H9 (cell line): ENCODE data around the gene MINPP1. TPM values are rescaled to one million over a fixed set of nuclear protein-coding genes. Genes with fewer than 3 reads are reported as not detected.

ENCODE experiments used
- DNase-seq: peaks from one replicate; pipeline ENCODE4 v3.0.0-alpha.2; 2017
- H2AFZ ChIP-seq: one replicate; pipeline ENCODE4 v1.6.1; 2013; ENCODE audit warnings: mild to moderate bottlenecking, low read length, control low read depth, moderate library complexity
- H2AK5ac ChIP-seq: 2 replicates; pipeline ENCODE4 v1.6.1; 2013; ENCODE audit warnings: low read length, control low read depth, mixed read lengths; ENCODE audit not compliant: insufficient read length
- H2BK120ac ChIP-seq: one replicate; pipeline ENCODE4 v1.6.1; 2013; ENCODE audit warnings: low read depth, mild to moderate bottlenecking, low read length, control low read depth, inconsistent platforms; ENCODE audit not compliant: poor library complexity, severe bottlenecking
- H2BK12ac ChIP-seq: 2 replicates; pipeline ENCODE4 v1.6.1; 2013; ENCODE audit warnings: low read length, control low read depth, mixed read lengths, low read depth; ENCODE audit not compliant: insufficient read length
- H2BK15ac ChIP-seq: 2 replicates; pipeline ENCODE4 v1.6.1; 2013; ENCODE audit warnings: low read depth, low read length, control low read depth
- H2BK20ac ChIP-seq: one replicate; pipeline ENCODE4 v1.6.1; 2013; ENCODE audit warnings: low read depth, mild to moderate bottlenecking, low read length, control low read depth, inconsistent platforms; ENCODE audit not compliant: poor library complexity, severe bottlenecking
- H2BK5ac ChIP-seq: 2 replicates; pipeline ENCODE4 v1.6.1; 2013; ENCODE audit warnings: low read length, control low read depth, mixed read lengths; ENCODE audit not compliant: insufficient read length
- H3K14ac ChIP-seq: 2 replicates; pipeline ENCODE4 v1.6.1; 2013; ENCODE audit warnings: low read length, control low read depth; ENCODE audit not compliant: insufficient read depth
- H3K18ac ChIP-seq: 2 replicates; pipeline ENCODE4 v1.6.1; 2013; ENCODE audit warnings: low read depth, mild to moderate bottlenecking, mixed read lengths, low read length, control low read depth; ENCODE audit not compliant: insufficient read length
- H3K23ac ChIP-seq: 2 replicates; pipeline ENCODE4 v1.6.1; 2013; ENCODE audit warnings: low read length, control low read depth, mixed read lengths, low read depth; ENCODE audit not compliant: insufficient read length
- H3K23me2 ChIP-seq: 2 replicates; pipeline ENCODE4 v1.6.1; 2013; ENCODE audit warnings: low read depth, mild to moderate bottlenecking, mixed read lengths, low read length, control low read depth; ENCODE audit not compliant: insufficient read length, poor library complexity, severe bottlenecking
- H3K27ac ChIP-seq: 2 replicates; pipeline ENCODE4 v1.5.1; 2013; ENCODE audit warnings: low read length, control low read depth, mixed read lengths, low read depth; ENCODE audit not compliant: insufficient read length
- H3K27me3 ChIP-seq: 2 replicates; pipeline ENCODE4 v1.6.1; 2013; ENCODE audit warnings: low read length, control low read depth, inconsistent platforms; ENCODE audit not compliant: insufficient read depth
- H3K4ac ChIP-seq: 2 replicates; pipeline ENCODE4 v1.6.1; 2013; ENCODE audit warnings: low read depth, mild to moderate bottlenecking, control low read depth, inconsistent platforms, low read length, moderate library complexity
- H3K4me1 ChIP-seq: 2 replicates; pipeline ENCODE4 v1.6.1; 2013; ENCODE audit warnings: low read length, control low read depth, inconsistent platforms; ENCODE audit not compliant: insufficient read depth
- H3K4me2 ChIP-seq: 2 replicates; pipeline ENCODE4 v1.6.1; 2013; ENCODE audit warnings: low read length, control low read depth, mixed read lengths; ENCODE audit not compliant: insufficient read length, insufficient read depth
- H3K56ac ChIP-seq: 2 replicates; pipeline ENCODE4 v1.6.1; 2013; ENCODE audit warnings: low read depth, mild to moderate bottlenecking, mixed read lengths, low read length, control low read depth; ENCODE audit not compliant: insufficient read length
- H3K79me1 ChIP-seq: 2 replicates; pipeline ENCODE4 v1.6.1; 2013; ENCODE audit warnings: low read depth, mild to moderate bottlenecking, moderate library complexity, low read length, control low read depth, inconsistent platforms; ENCODE audit not compliant: insufficient read depth, poor library complexity, severe bottlenecking
- H3K79me2 ChIP-seq: 2 replicates; pipeline ENCODE4 v1.6.1; 2013; ENCODE audit warnings: low read length, control low read depth, inconsistent platforms; ENCODE audit not compliant: insufficient read depth
- H3K9ac ChIP-seq: 2 replicates; pipeline ENCODE4 v1.6.1; 2013; ENCODE audit warnings: low read length, control low read depth, mixed read lengths; ENCODE audit not compliant: insufficient read length; ENCODE audit errors: extremely low read depth
- H3K9me3 ChIP-seq: one replicate; pipeline ENCODE4 v1.6.1; 2013; ENCODE audit warnings: low read depth, low read length, inconsistent platforms; ENCODE audit not compliant: control insufficient read depth
- H3T11ph ChIP-seq: one replicate; pipeline ENCODE4 v1.6.1; 2013; ENCODE audit warnings: mild to moderate bottlenecking, low read length, control low read depth, inconsistent platforms
- H4K20me1 ChIP-seq: one replicate; pipeline ENCODE4 v1.6.1; 2013; ENCODE audit not compliant: control insufficient read depth, insufficient read length, insufficient read depth
- H4K5ac ChIP-seq: 2 replicates; pipeline ENCODE4 v1.6.1; 2013; ENCODE audit warnings: low read depth, mild to moderate bottlenecking, mixed read lengths, low read length, control low read depth; ENCODE audit not compliant: insufficient read length
- H4K8ac ChIP-seq: replicated peaks from 2 replicates; pipeline ENCODE4 v1.6.1; 2013; ENCODE audit warnings: low read length, control low read depth, mixed read lengths, low read depth; ENCODE audit not compliant: insufficient read length
- H4K91ac ChIP-seq: 2 replicates; pipeline ENCODE4 v1.6.1; 2013; ENCODE audit warnings: low read depth, mild to moderate bottlenecking, moderate library complexity, mixed read lengths, low read length, control low read depth; ENCODE audit not compliant: insufficient read length
- H3K27ac Mint-ChIP-seq, 3 experiments: 2 replicates in 2 of 3; 3 replicates in 1 of 3; pipeline ENCODE4 v1.8.0; 2020 to 2021; ENCODE audit warnings: mixed read lengths in 3 of 3, mild to moderate bottlenecking in 1 of 3, moderate library complexity in 1 of 3
- H3K27me3 Mint-ChIP-seq: 2 replicates; pipeline ENCODE4 v1.8.0; 2021; ENCODE audit warnings: low read depth, mild to moderate bottlenecking, moderate library complexity, mixed read lengths
- H3K36me3 Mint-ChIP-seq, 3 experiments: 2 replicates in 2 of 3; 3 replicates in 1 of 3; pipeline ENCODE4 v1.8.0; 2020 to 2021; ENCODE audit warnings: low read depth in 3 of 3, mixed read lengths in 3 of 3; ENCODE audit not compliant: insufficient read depth in 1 of 3
- H3K4me1 Mint-ChIP-seq, 2 experiments: 2 replicates each; pipeline ENCODE4 v1.8.0; 2020; ENCODE audit warnings: mixed read lengths in 2 of 2
- H3K4me3 Mint-ChIP-seq, 2 experiments: 2 replicates in 1 of 2; 3 replicates in 1 of 2; pipeline ENCODE4 v1.8.0; 2020 to 2021; ENCODE audit warnings: mild to moderate bottlenecking in 2 of 2, mixed read lengths in 2 of 2, moderate library complexity in 1 of 2
- H3K9me3 Mint-ChIP-seq, 2 experiments: 2 replicates in 1 of 2; 3 replicates in 1 of 2; pipeline ENCODE4 v1.8.0; 2020; ENCODE audit warnings: mild to moderate bottlenecking in 2 of 2, mixed read lengths in 2 of 2, moderate library complexity in 1 of 2
- CTCF ChIP-seq: fragments of 200-600 bp; sonication (generic); conservative IDR thresholded peaks from 3 replicates; pipeline ENCODE4 v1.8.0; 2021; ENCODE audit warnings: antibody characterized with exemption, mild to moderate bottlenecking
- WGBS: extraction: QIAGEN DNeasy Blood & Tissue Kit; methylation state at CpG from one replicate; pipeline ENCODE4 v1.1.7; 2013; ENCODE audit warnings: missing lambda C conversion rate, low lambda C conversion rate, mixed read lengths; ENCODE audit not compliant: insufficient read length; ENCODE audit errors: extremely low coverage; 5-methylcytosine and 5-hydroxymethylcytosine counted together
- total RNA-seq: library from RNA; stranded (reverse); gene quantifications from 2 replicates; pipeline ENCODE4 v1.2.1, GENCODE V29; 2021

MINPP1 gene
- total RNA-seq, 1 experiment from 2014 or later: 30.3 TPM

DNA sequence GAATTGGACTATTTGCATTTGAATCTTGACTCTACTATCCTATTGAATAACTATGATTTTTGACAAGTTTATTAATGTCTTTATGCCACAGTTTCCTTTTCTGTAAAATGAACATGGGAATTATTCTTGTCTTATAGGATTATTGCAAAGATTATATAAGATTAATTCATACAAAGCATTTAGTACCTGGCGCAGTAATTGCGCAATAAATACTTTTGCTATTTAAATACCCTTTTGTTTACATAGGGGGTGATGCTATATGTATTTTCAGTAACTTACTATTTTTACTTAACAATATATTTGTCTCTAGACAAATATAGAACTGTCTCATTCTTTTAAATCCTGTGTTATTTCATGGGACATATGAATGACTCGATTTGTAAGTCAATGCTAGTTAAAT lies 5.3 kb downstream of the MINPP1 start:
- Histone ChIP-seq H3K79me2 (peaks cover 2% of the 10 kb centered on the region; the same call in 1 of the 2 replicates), H3K27me3 (no peaks in the 10 kb centered on the region), H3K14ac (no peak overlapping the region), H2AFZ (no peak overlapping the region), H3K4ac (no peak overlapping the region), H2BK20ac (no peak overlapping the region), H3K27ac (no peak overlapping the region), H4K20me1 (no peaks in the 10 kb centered on the region), H2BK15ac (no peak overlapping the region), H2BK120ac (no peak overlapping the region), H3K9ac (no peak overlapping the region), H3T11ph (no peak overlapping the region), H3K79me1 (no peaks in the 10 kb centered on the region), H3K4me1 (no peaks in the 10 kb centered on the region), H3K23me2 (no peaks in the 10 kb centered on the region), H4K5ac (no peak overlapping the region), H3K56ac (no peak overlapping the region), H4K8ac (no peak overlapping the region), H2BK5ac (no peak overlapping the region), H2AK5ac (no peak overlapping the region), H3K23ac (no peak overlapping the region), H4K91ac (no peak overlapping the region), H2BK12ac (no peak overlapping the region), H3K18ac (no peak overlapping the region), H3K9me3 (no peaks in the 10 kb centered on the region), H3K4me2 (no peak overlapping the region)
- no peaks in the 10 kb centered on the region for H3K9me3 Mint-ChIP-seq
- H3K36me3 Mint-ChIP-seq: peaks cover 17 to 58% (median 51%) of the 10 kb centered on the region in 3 experiments
- no peaks in the 10 kb centered on the region for H3K27me3 Mint-ChIP-seq
- DNase-seq: no peak
- H3K4me1 Mint-ChIP-seq: peaks cover 19% of the 10 kb centered on the region in 2 experiments
- no peak overlapping the region for H3K27ac Mint-ChIP-seq
- WGBS: no CpG with 5 or more reads among the region's 3 CpGs
- no peak for TF ChIP-seq CTCF
- no peak overlapping the region for H3K4me3 Mint-ChIP-seq
